GM18951 (cell line): ENCODE results near the gene METTL24.
"Not testable (repeated sequence)": the region's sequence is repeated elsewhere in the genome, so short reads cannot be mapped to it uniquely, and the experiment has no call there.

Source experiments
- POLR2A ChIP-seq: IDR thresholded peaks from 4 replicates; pipeline ENCODE4 v1.6.1; 2011; ENCODE audit warnings: mild to moderate bottlenecking; ENCODE audit not compliant: insufficient read length, insufficient read depth; ENCODE audit errors: extremely low read depth
- in situ Hi-C: fragments of 300-500 bp; cut with MboI; formaldehyde crosslinking; loops from one replicate; pipeline ENCODE4 v1.12.0; 2022; ENCODE audit warnings: low sequenced_read_pairs, mixed read lengths, inconsistent platforms; ENCODE audit not compliant: unreplicated experiment

METTL24 gene

GRCh38 chr6:110277100-110277665 is 81.0 kb downstream of the METTL24 start:
- in situ Hi-C loops, result no loop called here
- no peak for TF ChIP-seq POLR2A

- in situ Hi-C loops, result not testable (repeated sequence)
Observed at GRCh38 chr6:110272781-110273180, 85.4 kb downstream of the METTL24 start.

GRCh38 chr6:110271732-110272022 is 86.5 kb downstream of the METTL24 start:
- in situ Hi-C loops, result no loop called here

GRCh38 chr6:110270165-110270564 is 88.0 kb downstream of the METTL24 start:
- in situ Hi-C loops, result no loop called here

More at GRCh38 chr6:110271732-110272022, 86.5 kb downstream of the METTL24 start:
- TF ChIP-seq POLR2A, result no peak

GRCh38 chr6:110269623-110270022 is 88.5 kb downstream of the METTL24 start:
- no peak for TF ChIP-seq POLR2A
- in situ Hi-C loops, result no loop called here

More at GRCh38 chr6:110270165-110270564, 88.0 kb downstream of the METTL24 start:
- no peak for TF ChIP-seq POLR2A

GRCh38 chr6:110266996-110267395 is 91.2 kb downstream of the METTL24 start:
- no peak for TF ChIP-seq POLR2A
- in situ Hi-C loops, result no loop called here

- in situ Hi-C loops, result no loop called here
- no peak for TF ChIP-seq POLR2A
Observed at GRCh38 chr6:110265273-110265672, 92.9 kb downstream of the METTL24 start.

GRCh38 chr6:110256366-110256765 is 101.8 kb downstream of the METTL24 start:
- in situ Hi-C loops, result no loop called here

GRCh38 chr6:110255211-110255750 is 102.9 kb downstream of the METTL24 start:
- TF ChIP-seq POLR2A, result no peak

More at GRCh38 chr6:110256366-110256765, 101.8 kb downstream of the METTL24 start:
- no peak for TF ChIP-seq POLR2A

GRCh38 chr6:110250838-110251237 is 107.3 kb downstream of the METTL24 start:
- no peak for TF ChIP-seq POLR2A
- in situ Hi-C loops, result no loop called here

More at GRCh38 chr6:110255211-110255750, 102.9 kb downstream of the METTL24 start:
- in situ Hi-C loops, result no loop called here

GRCh38 chr6:110250058-110250457 is 108.1 kb downstream of the METTL24 start:
- no peak for TF ChIP-seq POLR2A
- in situ Hi-C loops, result no loop called here

- TF ChIP-seq POLR2A, result no peak
- in situ Hi-C loops, result no loop called here
Observed at GRCh38 chr6:110246900-110247546, 111.1 kb downstream of the METTL24 start.

GRCh38 chr6:110246378-110246777 is 111.8 kb downstream of the METTL24 start:
- in situ Hi-C loops, result no loop called here
- TF ChIP-seq POLR2A, result no peak

GRCh38 chr6:110244621-110245020 is 113.5 kb downstream of the METTL24 start:
- in situ Hi-C loops, result not testable (repeated sequence)
